H9 (cell line): ENCODE results near the gene RUNX2. TPM values are rescaled to one million over a fixed set of nuclear protein-coding genes. Genes with fewer than 3 reads are reported as not detected.

Experiments
- DNase-seq: peaks from one replicate; pipeline ENCODE4 v3.0.0-alpha.2; 2017
- H2AFZ ChIP-seq: one replicate; pipeline ENCODE4 v1.6.1; 2013; ENCODE audit warnings: mild to moderate bottlenecking, low read length, control low read depth, moderate library complexity
- H2AK5ac ChIP-seq: 2 replicates; pipeline ENCODE4 v1.6.1; 2013; ENCODE audit warnings: low read length, control low read depth, mixed read lengths; ENCODE audit not compliant: insufficient read length
- H2BK120ac ChIP-seq: one replicate; pipeline ENCODE4 v1.6.1; 2013; ENCODE audit warnings: low read depth, mild to moderate bottlenecking, low read length, control low read depth, inconsistent platforms; ENCODE audit not compliant: poor library complexity, severe bottlenecking
- H2BK12ac ChIP-seq: 2 replicates; pipeline ENCODE4 v1.6.1; 2013; ENCODE audit warnings: low read length, control low read depth, mixed read lengths, low read depth; ENCODE audit not compliant: insufficient read length
- H2BK15ac ChIP-seq: 2 replicates; pipeline ENCODE4 v1.6.1; 2013; ENCODE audit warnings: low read depth, low read length, control low read depth
- H2BK20ac ChIP-seq: one replicate; pipeline ENCODE4 v1.6.1; 2013; ENCODE audit warnings: low read depth, mild to moderate bottlenecking, low read length, control low read depth, inconsistent platforms; ENCODE audit not compliant: poor library complexity, severe bottlenecking
- H2BK5ac ChIP-seq: 2 replicates; pipeline ENCODE4 v1.6.1; 2013; ENCODE audit warnings: low read length, control low read depth, mixed read lengths; ENCODE audit not compliant: insufficient read length
- H3K14ac ChIP-seq: 2 replicates; pipeline ENCODE4 v1.6.1; 2013; ENCODE audit warnings: low read length, control low read depth; ENCODE audit not compliant: insufficient read depth
- H3K18ac ChIP-seq: 2 replicates; pipeline ENCODE4 v1.6.1; 2013; ENCODE audit warnings: low read depth, mild to moderate bottlenecking, mixed read lengths, low read length, control low read depth; ENCODE audit not compliant: insufficient read length
- H3K23ac ChIP-seq: 2 replicates; pipeline ENCODE4 v1.6.1; 2013; ENCODE audit warnings: low read length, control low read depth, mixed read lengths, low read depth; ENCODE audit not compliant: insufficient read length
- H3K23me2 ChIP-seq: 2 replicates; pipeline ENCODE4 v1.6.1; 2013; ENCODE audit warnings: low read depth, mild to moderate bottlenecking, mixed read lengths, low read length, control low read depth; ENCODE audit not compliant: insufficient read length, poor library complexity, severe bottlenecking
- H3K27ac ChIP-seq: 2 replicates; pipeline ENCODE4 v1.5.1; 2013; ENCODE audit warnings: low read length, control low read depth, mixed read lengths, low read depth; ENCODE audit not compliant: insufficient read length
- H3K27me3 ChIP-seq: 2 replicates; pipeline ENCODE4 v1.6.1; 2013; ENCODE audit warnings: low read length, control low read depth, inconsistent platforms; ENCODE audit not compliant: insufficient read depth
- H3K4ac ChIP-seq: 2 replicates; pipeline ENCODE4 v1.6.1; 2013; ENCODE audit warnings: low read depth, mild to moderate bottlenecking, control low read depth, inconsistent platforms, low read length, moderate library complexity
- H3K4me1 ChIP-seq: 2 replicates; pipeline ENCODE4 v1.6.1; 2013; ENCODE audit warnings: low read length, control low read depth, inconsistent platforms; ENCODE audit not compliant: insufficient read depth
- H3K4me2 ChIP-seq: 2 replicates; pipeline ENCODE4 v1.6.1; 2013; ENCODE audit warnings: low read length, control low read depth, mixed read lengths; ENCODE audit not compliant: insufficient read length, insufficient read depth
- H3K56ac ChIP-seq: 2 replicates; pipeline ENCODE4 v1.6.1; 2013; ENCODE audit warnings: low read depth, mild to moderate bottlenecking, mixed read lengths, low read length, control low read depth; ENCODE audit not compliant: insufficient read length
- H3K79me1 ChIP-seq: 2 replicates; pipeline ENCODE4 v1.6.1; 2013; ENCODE audit warnings: low read depth, mild to moderate bottlenecking, moderate library complexity, low read length, control low read depth, inconsistent platforms; ENCODE audit not compliant: insufficient read depth, poor library complexity, severe bottlenecking
- H3K79me2 ChIP-seq: 2 replicates; pipeline ENCODE4 v1.6.1; 2013; ENCODE audit warnings: low read length, control low read depth, inconsistent platforms; ENCODE audit not compliant: insufficient read depth
- H3K9ac ChIP-seq: 2 replicates; pipeline ENCODE4 v1.6.1; 2013; ENCODE audit warnings: low read length, control low read depth, mixed read lengths; ENCODE audit not compliant: insufficient read length; ENCODE audit errors: extremely low read depth
- H3K9me3 ChIP-seq: one replicate; pipeline ENCODE4 v1.6.1; 2013; ENCODE audit warnings: low read depth, low read length, inconsistent platforms; ENCODE audit not compliant: control insufficient read depth
- H3T11ph ChIP-seq: one replicate; pipeline ENCODE4 v1.6.1; 2013; ENCODE audit warnings: mild to moderate bottlenecking, low read length, control low read depth, inconsistent platforms
- H4K20me1 ChIP-seq: one replicate; pipeline ENCODE4 v1.6.1; 2013; ENCODE audit not compliant: control insufficient read depth, insufficient read length, insufficient read depth
- H4K5ac ChIP-seq: 2 replicates; pipeline ENCODE4 v1.6.1; 2013; ENCODE audit warnings: low read depth, mild to moderate bottlenecking, mixed read lengths, low read length, control low read depth; ENCODE audit not compliant: insufficient read length
- H4K8ac ChIP-seq: replicated peaks from 2 replicates; pipeline ENCODE4 v1.6.1; 2013; ENCODE audit warnings: low read length, control low read depth, mixed read lengths, low read depth; ENCODE audit not compliant: insufficient read length
- H4K91ac ChIP-seq: 2 replicates; pipeline ENCODE4 v1.6.1; 2013; ENCODE audit warnings: low read depth, mild to moderate bottlenecking, moderate library complexity, mixed read lengths, low read length, control low read depth; ENCODE audit not compliant: insufficient read length
- H3K27ac Mint-ChIP-seq, 3 experiments: 2 replicates in 2 of 3; 3 replicates in 1 of 3; pipeline ENCODE4 v1.8.0; 2020 to 2021; ENCODE audit warnings: mixed read lengths in 3 of 3, mild to moderate bottlenecking in 1 of 3, moderate library complexity in 1 of 3
- H3K27me3 Mint-ChIP-seq: 2 replicates; pipeline ENCODE4 v1.8.0; 2021; ENCODE audit warnings: low read depth, mild to moderate bottlenecking, moderate library complexity, mixed read lengths
- H3K36me3 Mint-ChIP-seq, 3 experiments: 2 replicates in 2 of 3; 3 replicates in 1 of 3; pipeline ENCODE4 v1.8.0; 2020 to 2021; ENCODE audit warnings: low read depth in 3 of 3, mixed read lengths in 3 of 3; ENCODE audit not compliant: insufficient read depth in 1 of 3
- H3K4me1 Mint-ChIP-seq, 2 experiments: 2 replicates each; pipeline ENCODE4 v1.8.0; 2020; ENCODE audit warnings: mixed read lengths in 2 of 2
- H3K4me3 Mint-ChIP-seq, 2 experiments: 2 replicates in 1 of 2; 3 replicates in 1 of 2; pipeline ENCODE4 v1.8.0; 2020 to 2021; ENCODE audit warnings: mild to moderate bottlenecking in 2 of 2, mixed read lengths in 2 of 2, moderate library complexity in 1 of 2
- H3K9me3 Mint-ChIP-seq, 2 experiments: 2 replicates in 1 of 2; 3 replicates in 1 of 2; pipeline ENCODE4 v1.8.0; 2020; ENCODE audit warnings: mild to moderate bottlenecking in 2 of 2, mixed read lengths in 2 of 2, moderate library complexity in 1 of 2
- WGBS: extraction: QIAGEN DNeasy Blood & Tissue Kit; methylation state at CpG from one replicate; pipeline ENCODE4 v1.1.7; 2013; ENCODE audit warnings: missing lambda C conversion rate, low lambda C conversion rate, mixed read lengths; ENCODE audit not compliant: insufficient read length; ENCODE audit errors: extremely low coverage; 5-methylcytosine and 5-hydroxymethylcytosine counted together
- total RNA-seq: library from RNA; stranded (reverse); gene quantifications from 2 replicates; pipeline ENCODE4 v1.2.1, GENCODE V29; 2021
- TF ChIP-seq, protein P1 (sequence below): fragments of 200-600 bp; sonication (generic); conservative IDR thresholded peaks from 3 replicates; pipeline ENCODE4 v1.8.0; 2021; ENCODE audit warnings: antibody characterized with exemption, mild to moderate bottlenecking

RUNX2 gene
- total RNA-seq, 1 experiment from 2014 or later, result 0.15 TPM

DNA sequence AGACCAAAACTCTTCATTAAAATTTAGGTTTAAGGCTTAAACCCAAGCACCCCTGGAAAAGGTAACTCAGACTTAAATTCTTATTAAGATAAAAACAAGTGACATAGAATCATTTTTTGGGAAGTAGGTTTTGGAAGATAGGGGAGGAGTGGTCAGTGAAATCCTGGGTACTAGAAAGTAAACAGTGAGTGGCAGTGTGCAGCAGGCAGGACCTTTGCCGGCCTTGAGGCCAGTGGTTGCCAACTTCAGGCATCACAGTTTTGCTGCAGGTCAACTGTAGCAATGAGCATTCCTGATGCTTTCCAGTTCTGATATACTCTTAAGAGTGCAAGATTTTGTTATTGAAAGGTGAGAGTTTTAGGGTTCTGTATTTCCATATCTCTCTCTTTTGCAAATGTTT, 118.9 kb downstream of the RUNX2 start:
- no peaks in the 10 kb centered on the region for H3K79me2 ChIP-seq
- H3K9me3 ChIP-seq, result no peaks in the 10 kb centered on the region
- no peak for DNase-seq
- no peak overlapping the region for H2BK5ac ChIP-seq
- H2AK5ac ChIP-seq, result no peak overlapping the region
- no peak overlapping the region for H4K5ac ChIP-seq
- Mint-ChIP-seq H3K27ac (no peak overlapping the region), H3K4me1 (peaks cover 9 to 22% of the 10 kb centered on the region in 2 experiments), H3K9me3 (no peaks in the 10 kb centered on the region), H3K4me3 (no peak overlapping the region), H3K36me3 (no peaks in the 10 kb centered on the region), H3K27me3 (no peaks in the 10 kb centered on the region)
- H3K18ac ChIP-seq, result no peak overlapping the region
- no peaks in the 10 kb centered on the region for H3K27me3 ChIP-seq
- H3K4me1 ChIP-seq, result peaks cover 4% of the 10 kb centered on the region; the same call in 1 of the 2 replicates
- TF ChIP-seq, protein P1, sequence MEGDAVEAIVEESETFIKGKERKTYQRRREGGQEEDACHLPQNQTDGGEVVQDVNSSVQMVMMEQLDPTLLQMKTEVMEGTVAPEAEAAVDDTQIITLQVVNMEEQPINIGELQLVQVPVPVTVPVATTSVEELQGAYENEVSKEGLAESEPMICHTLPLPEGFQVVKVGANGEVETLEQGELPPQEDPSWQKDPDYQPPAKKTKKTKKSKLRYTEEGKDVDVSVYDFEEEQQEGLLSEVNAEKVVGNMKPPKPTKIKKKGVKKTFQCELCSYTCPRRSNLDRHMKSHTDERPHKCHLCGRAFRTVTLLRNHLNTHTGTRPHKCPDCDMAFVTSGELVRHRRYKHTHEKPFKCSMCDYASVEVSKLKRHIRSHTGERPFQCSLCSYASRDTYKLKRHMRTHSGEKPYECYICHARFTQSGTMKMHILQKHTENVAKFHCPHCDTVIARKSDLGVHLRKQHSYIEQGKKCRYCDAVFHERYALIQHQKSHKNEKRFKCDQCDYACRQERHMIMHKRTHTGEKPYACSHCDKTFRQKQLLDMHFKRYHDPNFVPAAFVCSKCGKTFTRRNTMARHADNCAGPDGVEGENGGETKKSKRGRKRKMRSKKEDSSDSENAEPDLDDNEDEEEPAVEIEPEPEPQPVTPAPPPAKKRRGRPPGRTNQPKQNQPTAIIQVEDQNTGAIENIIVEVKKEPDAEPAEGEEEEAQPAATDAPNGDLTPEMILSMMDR, result no peak
- no peak overlapping the region for H4K91ac ChIP-seq
- H3K23me2 ChIP-seq, result no peaks in the 10 kb centered on the region
- no CpG with 5 or more reads among the region's 1 CpG for WGBS
- no peak overlapping the region for H3T11ph ChIP-seq
- no peak overlapping the region for H2BK12ac ChIP-seq
- H3K27ac ChIP-seq, result no peak overlapping the region
- no peak overlapping the region for H3K9ac ChIP-seq
- H2BK15ac ChIP-seq, result no peak overlapping the region
- no peak overlapping the region for H2BK20ac ChIP-seq
- H2AFZ ChIP-seq, result no peak overlapping the region
- no peak overlapping the region for H3K4ac ChIP-seq
- no peaks in the 10 kb centered on the region for H4K20me1 ChIP-seq
- no peak overlapping the region for H3K14ac ChIP-seq
- no peak overlapping the region for H3K56ac ChIP-seq
- no peak overlapping the region for H2BK120ac ChIP-seq
- no peak overlapping the region for H4K8ac ChIP-seq
- no peak overlapping the region for H3K4me2 ChIP-seq
- no peak overlapping the region for H3K23ac ChIP-seq
- no peaks in the 10 kb centered on the region for H3K79me1 ChIP-seq
